Right kidney (tissue), 1 donor: ENCODE measurements around the gene ZNF423.
A peak's percentile ranks its signal among the peaks of the same experiment; 100 is the strongest.

Experiments used
- DNase-seq: peaks from one replicate; pipeline ENCODE4 v3.0.0-alpha.2; 2016

Gene ZNF423

GRCh38 chr16:49529411-49530045 lies 326.4 kb downstream of the ZNF423 start:
- peak; percentile 37 for DNase-seq

GRCh38 chr16:49528866-49529288 lies 327.0 kb downstream of the ZNF423 start:
- peak; percentile 24 for DNase-seq

GRCh38 chr16:49528060-49528865 lies 327.6 kb downstream of the ZNF423 start:
- DNase-seq: peak; percentile 69

- no peak for DNase-seq
These were observed 328.3 kb downstream of the ZNF423 start for GRCh38 chr16:49527611-49528010.

GRCh38 chr16:49526860-49527365 lies 329.0 kb downstream of the ZNF423 start:
- DNase-seq: no peak

GRCh38 chr16:49524947-49525315 lies 331.0 kb downstream of the ZNF423 start:
- DNase-seq: peak; percentile 44

- DNase-seq: peak; percentile 48
These were observed 331.5 kb downstream of the ZNF423 start for GRCh38 chr16:49524216-49524946.

- no peak for DNase-seq
These were observed 332.3 kb downstream of the ZNF423 start for GRCh38 chr16:49523435-49524159.

- DNase-seq: no peak
These were observed 334.1 kb downstream of the ZNF423 start for GRCh38 chr16:49521734-49522325.

- DNase-seq: no peak
These were observed 335.3 kb downstream of the ZNF423 start for GRCh38 chr16:49520492-49521038.

GRCh38 chr16:49519741-49520140 lies 336.2 kb downstream of the ZNF423 start:
- no peak for DNase-seq

- no peak for DNase-seq
These were observed 336.8 kb downstream of the ZNF423 start for GRCh38 chr16:49519008-49519656.

GRCh38 chr16:49516382-49517036 lies 339.4 kb downstream of the ZNF423 start:
- no peak for DNase-seq

GRCh38 chr16:49515861-49516260 lies 340.1 kb downstream of the ZNF423 start:
- no peak for DNase-seq

- no peak for DNase-seq
These were observed 340.8 kb downstream of the ZNF423 start for GRCh38 chr16:49515016-49515565.

GRCh38 chr16:49514073-49514980 lies 341.6 kb downstream of the ZNF423 start:
- DNase-seq: no peak

- no peak for DNase-seq
These were observed 342.9 kb downstream of the ZNF423 start for GRCh38 chr16:49513040-49513439.

- no peak for DNase-seq
These were observed 345.1 kb downstream of the ZNF423 start for GRCh38 chr16:49510654-49511305.
